Suprapubic skin (tissue), 4 donors: ENCODE data around the gene TEF. TPM values are rescaled to one million over a fixed set of nuclear protein-coding genes. Genes with fewer than 3 reads are reported as not detected.

Experiments
- DNase-seq, 2 donors: peaks; one replicate each; pipeline ENCODE4 v3.0.0-alpha.2; 2019; ENCODE audit warnings: low spot score in 2 of 2
- H3K27ac ChIP-seq: fragments of 200-600 bp; sonication (generic); one replicate; pipeline ENCODE4 v1.5.1; 2019
- H3K27me3 ChIP-seq: fragments of 200-600 bp; sonication (generic); one replicate; pipeline ENCODE4 v1.5.1; 2019
- H3K36me3 ChIP-seq: fragments of 200-600 bp; sonication (generic); one replicate; pipeline ENCODE4 v1.5.1; 2019
- H3K4me1 ChIP-seq: fragments of 200-600 bp; sonication (generic); one replicate; pipeline ENCODE4 v1.5.1; 2019
- H3K4me3 ChIP-seq: fragments of 200-600 bp; sonication (generic); one replicate; pipeline ENCODE4 v1.5.1; 2019; ENCODE audit warnings: mild to moderate bottlenecking
- H3K9me3 ChIP-seq: fragments of 200-600 bp; sonication (generic); one replicate; pipeline ENCODE4 v1.5.1; 2019
- EP300 ChIP-seq: sonication (generic); formaldehyde crosslinking; IDR thresholded peaks from one replicate; pipeline ENCODE4 v1.6.1; 2017; ENCODE audit warnings: antibody characterized with exemption
- POLR2A ChIP-seq, 2 donors: fragments of 450-650 bp; IDR thresholded peaks; one replicate each; pipeline ENCODE4 v1.6.1; 2017; ENCODE audit warnings: antibody characterized with exemption in 2 of 2, mild to moderate bottlenecking in 2 of 2, moderate library complexity in 2 of 2
- POLR2AphosphoS5 ChIP-seq, 3 donors: sonication (generic); formaldehyde crosslinking; IDR thresholded peaks; one replicate each; pipeline ENCODE4 v1.6.1; 2017; ENCODE audit warnings: antibody characterized with exemption in 3 of 3
- WGBS: methylation state at CpG from one replicate; pipeline ENCODE4 v1.1.5; 2018; 5-methylcytosine and 5-hydroxymethylcytosine counted together
- total RNA-seq, 4 donors: library from RNA; depleted of rRNA; stranded (reverse); fragments of >200 nt; gene quantifications; one replicate each; pipeline ENCODE4 v1.1.0, GENCODE V29; 2016
- TF ChIP-seq, protein P1 (sequence below), 2 donors: fragments of 200-600 bp in 1 of 2; fragments of 450-650 bp in 1 of 2; sonication (generic) in 1 of 2; IDR thresholded peaks; one replicate each; pipeline ENCODE4 v1.5.1; 2016 to 2019; ENCODE audit warnings: antibody characterized with exemption in 2 of 2, mild to moderate bottlenecking in 1 of 2, moderate library complexity in 1 of 2

TEF gene
- total RNA-seq, 4 donors from 2014 or later: 36.1 to 87.4 (median 46.8) TPM

DNA sequence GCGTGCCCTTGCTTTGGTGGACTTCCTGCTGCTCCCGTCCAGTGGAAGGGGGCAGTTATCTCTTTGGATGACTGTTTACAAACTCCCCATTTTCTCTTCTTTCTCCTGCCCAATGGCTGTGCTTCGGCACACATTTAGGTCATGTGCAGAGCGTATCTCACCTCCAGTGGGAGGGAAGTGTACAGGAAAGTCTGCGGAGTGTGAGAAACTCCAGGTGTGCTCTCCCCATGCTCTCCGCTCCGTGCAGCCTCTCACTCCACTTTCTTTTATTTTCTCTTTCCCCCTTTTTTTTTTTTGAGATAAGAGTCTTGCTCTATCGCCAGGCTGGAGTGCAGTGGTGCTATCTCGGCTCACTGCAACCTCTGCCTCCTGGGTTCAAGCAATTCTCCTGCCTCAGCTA is 11.9 kb upstream of the TEF start:
- Histone ChIP-seq H3K4me1 (peaks cover 62% of the 10 kb centered on the region), H3K4me3 (no peak overlapping the region), H3K36me3 (no peaks in the 10 kb centered on the region), H3K27me3 (no peaks in the 10 kb centered on the region), H3K27ac (no peak overlapping the region), H3K9me3 (no peaks in the 10 kb centered on the region)
- WGBS: 68% methylated on average over 9 of the region's 9 CpGs
- TF ChIP-seq EP300 (no peak), POLR2AphosphoS5 (IDR thresholded peaks at IDR 0.05) (no peak), POLR2A (IDR thresholded peaks at IDR 0.05) (no peak)
- TF ChIP-seq, protein P1, sequence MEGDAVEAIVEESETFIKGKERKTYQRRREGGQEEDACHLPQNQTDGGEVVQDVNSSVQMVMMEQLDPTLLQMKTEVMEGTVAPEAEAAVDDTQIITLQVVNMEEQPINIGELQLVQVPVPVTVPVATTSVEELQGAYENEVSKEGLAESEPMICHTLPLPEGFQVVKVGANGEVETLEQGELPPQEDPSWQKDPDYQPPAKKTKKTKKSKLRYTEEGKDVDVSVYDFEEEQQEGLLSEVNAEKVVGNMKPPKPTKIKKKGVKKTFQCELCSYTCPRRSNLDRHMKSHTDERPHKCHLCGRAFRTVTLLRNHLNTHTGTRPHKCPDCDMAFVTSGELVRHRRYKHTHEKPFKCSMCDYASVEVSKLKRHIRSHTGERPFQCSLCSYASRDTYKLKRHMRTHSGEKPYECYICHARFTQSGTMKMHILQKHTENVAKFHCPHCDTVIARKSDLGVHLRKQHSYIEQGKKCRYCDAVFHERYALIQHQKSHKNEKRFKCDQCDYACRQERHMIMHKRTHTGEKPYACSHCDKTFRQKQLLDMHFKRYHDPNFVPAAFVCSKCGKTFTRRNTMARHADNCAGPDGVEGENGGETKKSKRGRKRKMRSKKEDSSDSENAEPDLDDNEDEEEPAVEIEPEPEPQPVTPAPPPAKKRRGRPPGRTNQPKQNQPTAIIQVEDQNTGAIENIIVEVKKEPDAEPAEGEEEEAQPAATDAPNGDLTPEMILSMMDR (IDR thresholded peaks at IDR 0.05): no peak
- DNase-seq: no peak

DNA sequence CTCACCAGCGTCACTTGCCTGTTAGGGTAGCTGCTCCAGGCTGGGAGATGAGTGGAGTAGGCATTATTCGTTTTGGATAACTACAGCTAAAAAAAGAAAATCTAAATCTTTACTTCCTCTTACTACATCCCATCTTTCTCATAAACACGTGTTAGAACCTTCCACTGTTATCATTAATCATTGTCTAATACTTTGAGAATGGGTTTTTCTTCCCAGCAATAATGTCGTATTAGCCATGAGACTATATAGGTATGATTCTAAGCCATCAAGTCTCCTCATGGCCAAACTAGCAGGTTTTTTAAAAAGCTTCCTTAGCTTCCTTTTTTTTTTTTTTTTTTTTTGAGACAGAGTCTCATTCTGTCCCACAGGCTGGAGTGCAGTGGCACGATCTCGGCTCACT is 3.9 kb upstream of the TEF start:
- no peaks in the 10 kb centered on the region for H3K9me3 ChIP-seq
- TF ChIP-seq EP300 (no peak), POLR2A (IDR thresholded peaks at IDR 0.05) (no peak), POLR2AphosphoS5 (IDR thresholded peaks at IDR 0.05) (no peak)
- TF ChIP-seq, protein P1 (IDR thresholded peaks at IDR 0.05): no peak
- H3K4me1 ChIP-seq: peaks cover 35% of the 10 kb centered on the region
- 47% methylated on average over 6 of the region's 6 CpGs for WGBS
- DNase-seq: no peak
- no peak overlapping the region for H3K4me3 ChIP-seq
- H3K36me3 ChIP-seq: no peaks in the 10 kb centered on the region
- no peaks in the 10 kb centered on the region for H3K27me3 ChIP-seq
- peak overlapping the region; percentile 40 for H3K27ac ChIP-seq

DNA sequence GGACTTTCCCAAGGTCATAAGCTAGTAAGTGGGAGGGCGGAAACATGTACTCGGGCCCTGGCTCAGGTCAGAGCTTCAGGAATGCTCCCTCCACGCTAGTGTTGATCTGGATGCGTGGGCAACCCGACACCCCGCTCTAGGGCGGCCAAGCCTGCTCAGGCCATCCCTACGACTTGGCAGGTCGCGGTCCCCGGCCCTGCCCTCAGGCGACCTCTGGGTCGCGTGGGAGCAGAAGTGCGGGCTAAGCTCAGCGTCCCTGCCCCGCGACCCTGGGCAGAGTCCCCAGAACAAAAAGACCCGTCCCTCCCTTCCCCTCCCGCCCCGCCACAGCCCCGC is 781 bp upstream of the TEF start:
- peaks cover 50% of the 10 kb centered on the region for H3K4me1 ChIP-seq
- H3K9me3 ChIP-seq: no peaks in the 10 kb centered on the region
- no peaks in the 10 kb centered on the region for H3K27me3 ChIP-seq
- H3K4me3 ChIP-seq: peak overlapping the region; percentile 79
- WGBS: 0% methylated on average over 3 of the region's 22 CpGs
- peak overlapping the region; percentile 97 for H3K27ac ChIP-seq
- DNase-seq: peak in 1 of 2 donors; percentile 94
- TF ChIP-seq, protein P1 (IDR thresholded peaks at IDR 0.05): no peak
- TF ChIP-seq POLR2AphosphoS5 (IDR thresholded peaks at IDR 0.05) (peak; percentile 61 to 93 (median 89)), POLR2A (IDR thresholded peaks at IDR 0.05) (peak; percentile 28 to 84), EP300 (no peak)
- H3K36me3 ChIP-seq: no peaks in the 10 kb centered on the region

DNA sequence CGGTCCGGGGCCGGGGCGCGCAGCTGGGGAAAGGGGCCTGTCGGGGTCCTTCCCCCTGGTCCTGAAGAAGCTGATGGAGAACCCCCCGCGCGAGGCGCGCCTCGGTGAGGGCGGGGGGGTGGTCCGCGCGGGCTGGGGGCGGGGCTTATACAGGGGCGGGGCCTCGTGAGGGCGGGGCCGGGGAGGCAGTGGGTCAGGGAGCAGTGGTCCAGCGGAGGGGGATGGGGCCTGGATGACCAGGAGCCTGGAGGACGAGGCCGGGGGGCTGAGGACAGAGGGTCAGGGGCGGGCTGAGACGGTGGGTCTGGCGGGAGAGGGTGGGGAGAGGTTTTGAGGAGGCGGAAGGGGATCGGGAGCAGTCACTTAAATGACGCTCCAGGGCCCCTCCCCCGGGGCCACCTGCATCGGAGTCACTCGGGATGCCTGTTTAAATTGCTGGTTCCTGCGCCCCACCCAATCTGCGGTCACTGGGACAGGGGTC is 396 bp downstream of the TEF start:
- Histone ChIP-seq H3K4me1 (peaks cover 42% of the 10 kb centered on the region), H3K4me3 (peak overlapping the region; percentile 79)

DNA sequence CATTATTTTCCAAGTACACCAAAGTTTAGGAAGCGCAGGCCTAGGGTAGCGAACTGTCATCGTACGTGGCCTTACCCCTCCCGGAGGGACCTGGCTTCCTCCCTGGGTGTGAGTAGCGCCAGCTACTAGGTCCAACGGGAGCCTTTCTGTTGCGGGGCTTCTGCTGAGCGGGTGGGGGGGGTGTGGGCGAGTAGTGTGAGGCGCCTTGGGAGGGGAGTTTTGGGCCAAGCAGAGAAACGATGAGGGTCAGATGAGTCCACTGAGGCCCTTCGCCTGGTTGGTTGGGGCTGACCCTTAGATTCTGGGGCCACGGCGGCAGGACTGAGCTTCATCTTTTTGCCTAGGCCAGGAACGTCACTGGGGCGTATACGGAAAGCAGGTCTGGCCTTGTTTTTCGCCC is 868 bp downstream of the TEF start:
- Histone ChIP-seq H3K27me3 (no peaks in the 10 kb centered on the region), H3K9me3 (no peaks in the 10 kb centered on the region), H3K36me3 (peaks cover 8% of the 10 kb centered on the region), H3K4me1 (peaks cover 37% of the 10 kb centered on the region), H3K4me3 (peak overlapping the region; percentile 79), H3K27ac (peak overlapping the region; percentile 97)
- no peak for DNase-seq
- WGBS: 29% methylated on average over 11 of the region's 19 CpGs
- TF ChIP-seq, protein P1 (IDR thresholded peaks at IDR 0.05): no peak
- no peak for TF ChIP-seq POLR2AphosphoS5 (IDR thresholded peaks at IDR 0.05)
- TF ChIP-seq POLR2A (IDR thresholded peaks at IDR 0.05): no peak
- TF ChIP-seq EP300: no peak

More for the DNA sequence above, 396 bp downstream of the TEF start:
- peak; percentile 89 to 91 for DNase-seq
- Histone ChIP-seq H3K36me3 (peaks cover 4% of the 10 kb centered on the region), H3K9me3 (no peaks in the 10 kb centered on the region), H3K27ac (peak overlapping the region; percentile 97), H3K27me3 (no peaks in the 10 kb centered on the region)
- TF ChIP-seq POLR2AphosphoS5 (IDR thresholded peaks at IDR 0.05) (no peak), EP300 (no peak), POLR2A (IDR thresholded peaks at IDR 0.05) (no peak)
- TF ChIP-seq, protein P1 (IDR thresholded peaks at IDR 0.05): no peak
- WGBS: 0% methylated on average over 15 of the region's 35 CpGs
